Stimulated activated memory B cell treated with anti-CD40 and anti-IgM and Interleukin-4, amounts not matched to agents 10 μg/mL and 1 μg/mL and 100 μg/mL, for 72 hours (primary cell): ENCODE data around the gene SLC30A4.

Experiments used
- ATAC-seq: fragments of 150-1000 bp; cut with Tn5 transposase; 2 replicates; pipeline ENCODE4 v1.10.0; 2021
- H3K27ac Mint-ChIP-seq: one replicate; pipeline ENCODE4 v1.8.0; 2022; ENCODE audit warnings: mild to moderate bottlenecking, mixed read lengths
- H3K27me3 Mint-ChIP-seq: one replicate; pipeline ENCODE4 v1.8.0; 2022; ENCODE audit warnings: mixed read lengths
- H3K36me3 Mint-ChIP-seq: one replicate; pipeline ENCODE4 v1.8.0; 2022; ENCODE audit warnings: mixed read lengths
- H3K4me1 Mint-ChIP-seq: one replicate; pipeline ENCODE4 v1.8.0; 2022; ENCODE audit warnings: mixed read lengths
- H3K4me3 Mint-ChIP-seq: one replicate; pipeline ENCODE4 v1.8.0; 2022; ENCODE audit warnings: mild to moderate bottlenecking, moderate library complexity, mixed read lengths
- H3K9me3 Mint-ChIP-seq: one replicate; pipeline ENCODE4 v1.8.0; 2022; ENCODE audit warnings: mixed read lengths

Gene SLC30A4, protein sequence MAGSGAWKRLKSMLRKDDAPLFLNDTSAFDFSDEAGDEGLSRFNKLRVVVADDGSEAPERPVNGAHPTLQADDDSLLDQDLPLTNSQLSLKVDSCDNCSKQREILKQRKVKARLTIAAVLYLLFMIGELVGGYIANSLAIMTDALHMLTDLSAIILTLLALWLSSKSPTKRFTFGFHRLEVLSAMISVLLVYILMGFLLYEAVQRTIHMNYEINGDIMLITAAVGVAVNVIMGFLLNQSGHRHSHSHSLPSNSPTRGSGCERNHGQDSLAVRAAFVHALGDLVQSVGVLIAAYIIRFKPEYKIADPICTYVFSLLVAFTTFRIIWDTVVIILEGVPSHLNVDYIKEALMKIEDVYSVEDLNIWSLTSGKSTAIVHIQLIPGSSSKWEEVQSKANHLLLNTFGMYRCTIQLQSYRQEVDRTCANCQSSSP

DNA sequence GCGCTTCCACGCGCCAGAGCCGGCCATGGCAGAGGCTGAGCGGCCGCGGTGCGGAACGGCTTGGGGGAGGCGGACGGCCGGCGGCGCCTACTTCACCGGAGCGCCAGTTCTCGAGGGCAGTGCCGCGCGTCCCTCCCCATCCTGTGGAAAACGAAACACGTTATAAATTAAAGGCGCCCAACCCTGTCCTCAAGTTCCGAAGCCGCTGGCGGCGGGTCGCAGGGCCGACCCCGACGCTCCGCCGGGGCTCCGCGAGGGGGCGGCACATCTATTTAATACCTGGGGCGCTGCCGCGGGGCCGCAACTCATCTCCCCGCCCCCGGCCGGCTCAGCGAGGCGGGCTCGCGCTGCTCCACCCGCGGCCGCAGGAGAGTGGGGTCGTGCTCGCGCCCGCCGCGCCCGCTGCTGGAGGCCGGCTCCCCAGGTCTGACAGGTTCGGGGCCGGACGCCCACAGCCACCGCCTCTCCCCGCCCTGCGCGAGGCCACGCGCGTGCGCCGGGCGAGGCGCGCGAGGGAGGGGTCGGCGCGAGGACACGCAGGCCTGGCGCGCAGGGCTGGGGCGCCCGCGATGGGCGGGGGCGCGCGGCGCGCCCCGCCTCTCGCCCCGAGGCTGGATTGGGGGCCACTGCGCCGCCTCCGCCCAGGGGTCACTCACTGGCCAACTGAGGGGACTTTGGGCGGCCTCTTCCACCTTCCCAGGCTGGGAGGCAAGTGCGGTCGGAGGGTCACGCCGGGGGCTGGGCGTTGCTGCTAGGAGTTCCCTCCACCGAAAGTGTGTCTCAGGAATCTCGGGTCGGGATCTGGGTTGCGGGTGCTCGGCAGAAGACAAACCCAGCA is at the start of gene SLC30A4:
Gene SLC30A4, minus strand, starts transcription at position 428 of the 838 bp plus-strand sequence. Its CDS starts 401 bp downstream, at position 27.
- peaks cover 16% of the 10 kb centered on the region for H3K36me3 Mint-ChIP-seq
- H3K27me3 Mint-ChIP-seq, result no peaks in the 10 kb centered on the region
- peaks cover 3% of the 10 kb centered on the region for H3K9me3 Mint-ChIP-seq
- H3K4me3 Mint-ChIP-seq, result peak within 1 kb of the TSS; percentile 92
- peak within 1 kb of the TSS; percentile 91 for H3K27ac Mint-ChIP-seq
- ATAC-seq, result peak; percentile 93
- H3K4me1 Mint-ChIP-seq, result peaks cover 59% of the 10 kb centered on the region

DNA sequence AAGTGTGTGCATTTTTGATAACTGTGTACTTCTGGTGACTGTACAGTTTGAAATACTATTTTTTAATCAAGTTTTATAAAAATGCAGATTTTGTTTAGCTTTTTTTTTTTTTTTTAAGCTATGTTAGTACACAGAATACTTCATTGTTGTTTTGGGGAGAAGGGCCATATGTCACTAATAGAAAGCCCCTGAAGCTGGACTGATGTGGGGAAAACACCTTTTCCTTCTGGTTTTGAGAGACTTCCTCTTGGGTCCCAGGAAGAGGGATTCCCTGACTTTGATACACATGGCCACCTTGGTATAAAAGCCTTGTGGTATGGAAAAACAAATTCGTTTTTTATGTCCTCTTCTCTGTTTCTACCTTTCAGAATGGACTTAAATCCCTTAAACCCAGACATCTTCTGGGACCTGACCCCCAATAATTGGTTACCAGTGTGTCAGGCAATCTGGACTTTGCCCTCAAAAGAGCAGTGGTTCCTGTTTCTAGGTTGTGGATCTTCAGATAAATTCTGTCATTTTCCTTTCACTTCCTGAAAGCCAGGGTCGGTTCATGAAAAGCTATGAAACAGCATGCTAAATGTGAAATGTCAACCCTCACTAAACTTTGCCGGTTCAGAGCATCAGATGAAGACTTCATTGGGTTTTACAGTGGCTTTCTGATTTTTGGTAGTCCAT is 33.5 kb upstream of the SLC30A4 start:
- H3K27ac Mint-ChIP-seq, result no peak overlapping the region
- H3K27me3 Mint-ChIP-seq, result peaks cover 11% of the 10 kb centered on the region
- no peaks in the 10 kb centered on the region for H3K36me3 Mint-ChIP-seq
- no peak overlapping the region for H3K4me3 Mint-ChIP-seq
- peaks cover 24% of the 10 kb centered on the region for H3K4me1 Mint-ChIP-seq
- no peaks in the 10 kb centered on the region for H3K9me3 Mint-ChIP-seq
- ATAC-seq, result peak; percentile 68

DNA sequence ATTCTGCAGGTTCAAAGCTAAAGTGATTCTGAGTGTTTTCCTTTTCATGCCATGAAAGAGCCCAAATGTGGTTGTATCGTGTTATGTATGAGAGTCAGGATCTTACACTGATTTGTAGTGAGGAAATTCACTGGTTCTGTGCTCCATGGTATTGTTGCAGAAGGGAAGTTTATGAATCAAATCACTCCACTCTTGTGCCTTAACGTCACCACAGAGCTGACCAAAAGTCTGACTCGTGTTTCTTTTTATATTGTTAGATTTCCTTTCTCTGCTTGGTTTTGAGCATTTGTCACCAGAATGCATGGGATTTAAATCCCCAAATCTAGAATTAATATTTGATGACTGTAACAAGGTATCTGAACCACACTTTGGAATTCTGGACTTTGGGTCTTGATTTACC is 29.1 kb upstream of the SLC30A4 start:
- Mint-ChIP-seq H3K9me3 (no peaks in the 10 kb centered on the region), H3K36me3 (no peaks in the 10 kb centered on the region), H3K27me3 (peaks cover 18% of the 10 kb centered on the region), H3K4me3 (no peak overlapping the region), H3K27ac (no peak overlapping the region), H3K4me1 (peaks cover 12% of the 10 kb centered on the region)
- no peak for ATAC-seq

DNA sequence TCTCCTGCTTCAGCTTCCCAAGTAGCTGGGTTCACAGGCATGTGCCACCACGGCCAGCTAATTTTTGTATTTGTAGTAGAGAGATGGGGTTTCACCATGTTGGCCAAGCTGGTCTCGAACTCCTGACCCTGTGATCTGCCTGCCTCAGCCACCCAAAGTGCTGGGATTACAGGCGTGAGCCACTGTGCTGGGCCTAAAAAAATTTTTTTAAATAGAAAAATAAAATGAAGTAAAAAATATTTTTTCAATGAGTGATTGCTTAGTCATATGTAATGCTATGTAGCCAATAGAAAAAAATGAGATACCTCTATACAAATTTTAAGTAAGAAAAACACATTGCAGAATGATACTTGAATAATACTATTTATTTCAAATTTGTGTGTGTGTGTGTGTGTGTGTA is 27.9 kb upstream of the SLC30A4 start:
- Mint-ChIP-seq H3K27ac (no peak overlapping the region), H3K36me3 (no peaks in the 10 kb centered on the region), H3K27me3 (peaks cover 18% of the 10 kb centered on the region), H3K4me3 (no peak overlapping the region), H3K9me3 (no peaks in the 10 kb centered on the region), H3K4me1 (peaks cover 2% of the 10 kb centered on the region)
- ATAC-seq, result no peak

DNA sequence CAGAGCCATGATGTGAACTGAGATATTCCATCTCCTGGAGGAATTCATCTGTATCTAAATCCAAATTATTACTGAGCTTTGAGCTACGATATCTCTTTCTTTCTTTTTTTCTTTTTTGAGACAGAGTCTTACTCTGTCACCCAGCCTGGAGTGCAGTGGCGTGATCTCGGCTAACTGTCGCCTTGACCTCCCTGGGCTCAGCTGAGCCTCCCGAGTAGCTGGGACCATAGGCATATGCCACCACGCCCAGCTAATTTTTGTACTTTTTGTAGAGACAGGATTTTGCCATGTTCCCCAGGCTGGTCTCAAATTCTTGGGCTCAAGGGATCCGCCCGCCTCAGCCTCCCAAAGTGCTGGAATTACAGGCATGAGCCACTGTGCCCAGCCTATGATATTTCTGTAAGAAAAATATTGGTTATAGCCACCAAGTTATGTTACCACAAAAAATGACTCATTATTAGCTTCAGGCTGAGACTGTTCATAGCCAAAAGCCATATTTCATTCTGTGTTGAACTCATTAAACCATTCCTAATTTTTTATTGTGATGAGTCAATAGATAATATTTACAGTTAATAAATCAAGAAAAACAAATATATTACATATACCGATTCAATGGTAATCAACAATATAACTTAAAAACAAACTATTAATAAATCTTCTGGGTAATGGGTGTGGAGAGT is 27.1 kb upstream of the SLC30A4 start:
- Mint-ChIP-seq H3K9me3 (no peaks in the 10 kb centered on the region), H3K27me3 (peaks cover 14% of the 10 kb centered on the region), H3K4me3 (no peak overlapping the region), H3K4me1 (peaks cover 4% of the 10 kb centered on the region), H3K27ac (no peak overlapping the region), H3K36me3 (no peaks in the 10 kb centered on the region)
- no peak for ATAC-seq

DNA sequence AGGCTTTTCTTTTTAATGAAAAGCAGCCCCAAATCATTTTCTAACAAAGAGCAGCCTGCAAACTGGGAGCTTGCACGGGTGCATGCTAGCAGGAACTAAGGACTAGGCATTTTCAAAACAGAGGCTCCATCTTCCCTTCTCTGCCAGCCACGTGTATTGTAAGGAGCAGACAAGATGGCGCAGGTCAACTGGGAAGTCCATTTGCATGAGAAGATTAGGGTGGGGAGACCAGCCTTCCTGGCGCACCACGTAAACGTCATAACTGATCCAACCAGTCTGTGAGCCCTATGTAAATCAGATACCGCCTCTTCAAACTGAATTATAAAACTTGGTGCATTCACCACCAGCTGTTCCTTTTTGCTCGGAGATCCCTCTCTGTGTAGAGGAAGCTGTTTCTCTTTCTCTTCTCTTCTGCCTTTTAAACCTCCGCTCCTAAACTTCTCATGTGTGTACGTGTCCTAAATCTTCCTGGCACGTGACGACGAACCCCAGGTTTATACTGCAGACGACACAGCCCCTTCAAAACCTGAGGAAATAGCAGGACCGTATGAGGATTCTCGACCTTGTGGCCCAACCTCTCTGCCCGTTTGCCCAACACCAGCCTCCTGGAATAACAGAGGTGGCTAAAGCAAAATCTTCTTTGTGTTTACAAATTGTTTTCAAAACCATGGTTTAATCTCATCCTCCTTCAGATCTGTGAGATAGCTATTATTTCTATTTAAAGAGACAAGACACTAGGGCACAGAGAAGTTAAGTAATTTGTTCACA is 26.4 kb upstream of the SLC30A4 start:
- no peaks in the 10 kb centered on the region for H3K36me3 Mint-ChIP-seq
- H3K27ac Mint-ChIP-seq, result no peak overlapping the region
- ATAC-seq, result no peak
- H3K4me1 Mint-ChIP-seq, result peaks cover 6% of the 10 kb centered on the region
- H3K27me3 Mint-ChIP-seq, result peaks cover 9% of the 10 kb centered on the region
- H3K9me3 Mint-ChIP-seq, result no peaks in the 10 kb centered on the region
- H3K4me3 Mint-ChIP-seq, result no peak overlapping the region

DNA sequence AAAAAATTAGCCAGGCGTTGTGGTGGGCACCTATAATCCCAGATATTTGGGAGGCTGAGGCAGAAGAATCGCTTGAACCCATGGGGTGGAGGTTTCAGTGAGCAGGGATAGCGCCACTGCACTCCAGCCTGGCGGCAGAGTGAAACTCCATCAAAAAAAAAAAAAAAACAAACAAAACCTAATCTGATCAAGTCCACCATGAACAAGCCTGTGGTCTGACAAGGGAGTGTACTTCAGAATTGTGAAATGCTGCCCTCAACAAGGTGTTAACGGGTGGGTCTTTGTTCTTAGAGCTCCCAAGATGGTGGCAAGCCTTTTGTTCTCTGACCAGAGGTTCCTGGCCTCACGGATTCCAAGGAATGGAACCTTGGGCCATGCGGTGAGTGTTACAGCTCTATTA is 24.2 kb upstream of the SLC30A4 start:
- H3K4me3 Mint-ChIP-seq, result no peak overlapping the region
- no peak overlapping the region for H3K27ac Mint-ChIP-seq
- H3K9me3 Mint-ChIP-seq, result no peaks in the 10 kb centered on the region
- ATAC-seq, result no peak
- peaks cover 6% of the 10 kb centered on the region for H3K4me1 Mint-ChIP-seq
- peaks cover 9% of the 10 kb centered on the region for H3K27me3 Mint-ChIP-seq
- no peaks in the 10 kb centered on the region for H3K36me3 Mint-ChIP-seq

DNA sequence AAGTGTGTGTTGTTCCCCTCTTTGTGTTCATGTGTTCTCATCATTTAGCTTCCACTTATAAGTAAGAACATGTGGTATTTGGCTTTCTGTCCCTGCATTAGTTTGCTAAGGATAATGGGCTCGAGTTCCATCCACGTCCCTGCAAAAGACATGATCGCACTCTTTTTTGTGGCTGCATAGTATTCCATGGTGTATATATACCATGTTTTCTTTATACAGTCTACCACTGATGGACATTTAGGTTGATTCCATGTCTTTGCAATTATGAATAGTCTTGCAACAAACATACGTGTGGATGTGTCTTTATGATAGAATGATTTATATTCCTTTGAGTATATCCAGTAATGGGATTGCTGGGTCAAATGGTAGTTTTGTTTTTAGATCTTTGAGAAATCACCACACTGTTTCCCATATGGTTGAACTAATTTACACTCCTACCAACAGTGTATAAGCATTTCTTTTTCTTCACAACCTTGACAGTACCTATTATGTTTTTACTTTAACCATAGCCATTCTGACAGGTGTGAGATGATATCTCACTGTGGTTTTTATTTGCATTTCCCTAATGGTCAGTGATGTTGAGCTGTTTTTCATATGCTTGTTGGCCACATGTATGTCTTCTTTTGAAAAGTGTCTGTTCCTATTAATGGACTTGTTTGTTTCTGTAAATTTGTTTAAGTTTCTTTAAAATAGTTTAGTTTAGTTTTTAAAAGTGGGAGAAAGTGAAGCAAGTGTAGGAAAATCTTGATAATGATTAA is 21.9 kb upstream of the SLC30A4 start:
- Mint-ChIP-seq H3K4me1 (peaks cover 6% of the 10 kb centered on the region), H3K27me3 (peaks cover 4% of the 10 kb centered on the region), H3K9me3 (no peaks in the 10 kb centered on the region), H3K27ac (no peak overlapping the region), H3K36me3 (no peaks in the 10 kb centered on the region), H3K4me3 (no peak overlapping the region)
- ATAC-seq, result no peak

DNA sequence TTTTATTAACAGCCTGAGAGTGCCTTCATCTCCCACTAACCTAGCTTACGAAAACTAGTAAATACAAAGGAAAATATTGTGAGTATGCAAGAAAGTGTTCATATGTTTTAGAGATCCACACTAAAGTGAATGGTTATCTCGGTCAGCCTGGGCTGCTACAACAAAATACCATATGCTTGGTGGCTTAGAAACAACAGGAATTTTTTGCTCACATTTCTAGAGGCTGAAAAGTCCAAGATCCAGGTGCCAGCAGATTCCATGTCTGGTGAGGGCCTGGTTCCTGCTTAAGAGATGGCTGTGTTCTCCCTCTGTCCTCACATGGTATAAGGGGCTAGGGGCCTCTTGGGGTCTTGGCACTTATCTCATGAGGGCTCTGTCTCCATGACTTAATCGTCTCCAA is 20.5 kb upstream of the SLC30A4 start:
- Mint-ChIP-seq H3K4me1 (peaks cover 6% of the 10 kb centered on the region), H3K27me3 (no peaks in the 10 kb centered on the region), H3K36me3 (no peaks in the 10 kb centered on the region), H3K9me3 (no peaks in the 10 kb centered on the region), H3K4me3 (no peak overlapping the region), H3K27ac (no peak overlapping the region)
- ATAC-seq, result no peak

DNA sequence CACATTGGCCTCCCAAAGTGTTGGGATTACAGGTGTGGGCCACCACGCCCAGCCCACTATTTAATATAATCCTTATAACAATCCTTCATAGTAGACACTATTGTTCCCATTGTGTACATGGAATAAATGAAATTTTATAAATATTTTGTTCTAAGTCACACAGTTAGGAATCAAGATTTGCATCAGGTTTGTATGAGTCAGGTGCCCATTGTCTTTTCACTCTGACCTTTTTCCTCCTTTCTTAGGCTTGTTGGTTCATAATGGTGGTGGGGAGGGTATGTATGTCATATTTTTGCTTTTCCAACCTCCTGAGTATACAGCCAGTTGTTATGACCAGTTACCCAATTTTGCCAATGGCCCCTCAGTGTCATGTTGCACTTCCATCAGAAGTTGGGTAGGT is 18.0 kb upstream of the SLC30A4 start:
- no peak for ATAC-seq
- H3K9me3 Mint-ChIP-seq, result no peaks in the 10 kb centered on the region
- H3K27ac Mint-ChIP-seq, result no peak overlapping the region
- H3K36me3 Mint-ChIP-seq, result no peaks in the 10 kb centered on the region
- peaks cover 6% of the 10 kb centered on the region for H3K4me1 Mint-ChIP-seq
- no peaks in the 10 kb centered on the region for H3K27me3 Mint-ChIP-seq
- H3K4me3 Mint-ChIP-seq, result no peak overlapping the region

DNA sequence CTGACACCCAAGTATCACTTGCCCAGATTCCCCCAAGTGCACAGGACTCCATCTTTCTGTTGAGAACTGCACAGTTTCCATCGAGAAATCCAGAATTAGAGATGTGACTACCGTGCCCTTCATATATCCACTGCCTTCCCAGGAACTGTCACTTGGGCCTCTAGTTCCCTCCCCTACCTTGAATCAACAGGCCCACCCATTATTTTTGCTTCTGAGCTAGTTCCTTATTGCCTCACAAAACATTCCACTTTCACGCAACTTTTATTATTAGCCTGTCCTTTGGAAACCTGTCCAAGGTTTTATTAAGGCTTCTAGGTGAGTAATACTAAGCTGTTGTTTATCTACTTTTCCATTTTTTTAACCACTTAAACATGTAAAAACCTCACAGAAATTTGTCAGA is 17.1 kb upstream of the SLC30A4 start:
- no peak overlapping the region for H3K27ac Mint-ChIP-seq
- H3K36me3 Mint-ChIP-seq, result no peaks in the 10 kb centered on the region
- ATAC-seq, result no peak
- H3K4me1 Mint-ChIP-seq, result peaks cover 3% of the 10 kb centered on the region
- no peaks in the 10 kb centered on the region for H3K27me3 Mint-ChIP-seq
- H3K4me3 Mint-ChIP-seq, result no peak overlapping the region
- no peaks in the 10 kb centered on the region for H3K9me3 Mint-ChIP-seq

DNA sequence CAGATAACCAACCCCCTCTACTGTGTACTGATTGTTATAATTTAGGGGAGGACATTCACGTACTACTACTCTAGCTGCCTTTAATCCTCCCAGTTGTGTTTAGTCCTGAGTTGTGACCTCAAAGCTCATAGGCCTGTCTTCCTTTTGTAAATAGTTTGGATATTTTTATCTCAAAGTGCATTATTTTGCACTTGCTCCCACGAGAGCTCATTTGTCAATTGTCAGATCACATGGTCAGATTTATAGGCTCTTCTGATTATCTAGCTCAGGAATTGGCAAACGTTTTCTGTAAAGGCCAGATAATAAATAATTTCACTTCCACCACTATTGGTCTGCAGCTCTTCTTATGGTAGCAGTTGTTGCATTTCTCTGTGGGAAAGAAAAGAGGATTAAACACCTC is 14.4 kb upstream of the SLC30A4 start:
- Mint-ChIP-seq H3K27ac (no peak overlapping the region), H3K27me3 (no peaks in the 10 kb centered on the region), H3K4me3 (no peak overlapping the region), H3K9me3 (no peaks in the 10 kb centered on the region), H3K4me1 (no peaks in the 10 kb centered on the region), H3K36me3 (no peaks in the 10 kb centered on the region)
- ATAC-seq, result no peak

DNA sequence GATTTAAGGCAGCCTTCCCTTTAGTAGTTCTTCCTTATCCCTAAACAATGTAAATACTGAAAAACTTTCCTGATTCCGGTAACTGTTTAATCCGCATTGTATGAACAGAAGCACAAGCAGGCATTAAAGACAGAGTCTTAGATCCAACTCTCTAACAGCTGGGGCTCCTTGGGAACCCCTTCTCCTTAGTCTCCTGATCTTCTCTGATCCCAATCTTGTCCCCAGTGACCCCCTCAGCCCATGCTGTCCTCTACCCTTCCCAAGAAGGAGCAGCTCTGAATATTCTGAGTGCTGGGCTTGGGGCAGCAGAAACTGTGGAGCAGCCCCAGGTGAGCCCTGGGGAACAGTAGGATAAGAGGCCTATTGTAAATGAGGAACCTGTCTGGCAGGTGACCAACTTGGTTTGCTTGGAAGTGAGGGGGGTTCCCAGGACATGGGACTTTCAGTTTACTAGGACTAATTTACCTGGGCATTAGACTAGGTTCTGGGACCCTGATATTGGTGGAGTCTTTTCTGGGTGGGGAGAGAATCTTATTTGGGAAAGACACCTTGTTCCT is 13.0 kb upstream of the SLC30A4 start:
- no peaks in the 10 kb centered on the region for H3K27me3 Mint-ChIP-seq
- H3K27ac Mint-ChIP-seq, result no peak overlapping the region
- no peaks in the 10 kb centered on the region for H3K9me3 Mint-ChIP-seq
- no peaks in the 10 kb centered on the region for H3K36me3 Mint-ChIP-seq
- no peak overlapping the region for H3K4me3 Mint-ChIP-seq
- H3K4me1 Mint-ChIP-seq, result no peaks in the 10 kb centered on the region
- no peak for ATAC-seq
